ENCODE data around the gene MYO3B. TPM values are rescaled to one million over a fixed set of nuclear protein-coding genes. Genes with fewer than 3 reads are reported as not detected.

The MYO3B gene
- total RNA-seq, 1 donor: 0.09 TPM

DNA sequence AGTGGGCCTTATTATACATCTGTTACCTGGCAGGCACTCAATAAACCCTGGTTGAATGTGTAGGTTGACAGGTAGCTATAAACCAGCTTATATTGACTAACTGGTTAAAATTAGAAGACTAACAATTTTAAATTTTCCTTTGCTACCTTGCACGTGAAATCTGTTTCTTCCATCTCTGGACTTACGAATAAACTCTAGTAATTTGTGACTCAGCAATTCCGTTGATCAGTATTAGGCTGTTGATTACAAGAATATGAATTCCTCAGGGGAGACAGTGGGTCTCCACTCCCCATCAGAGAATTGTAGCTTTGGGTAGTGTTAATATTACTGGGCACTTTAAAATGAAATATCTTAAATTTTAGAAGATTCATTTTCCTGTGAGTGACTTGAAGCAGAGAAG lies 399.4 kb downstream of the MYO3B start:
- TF ChIP-seq, protein P1, sequence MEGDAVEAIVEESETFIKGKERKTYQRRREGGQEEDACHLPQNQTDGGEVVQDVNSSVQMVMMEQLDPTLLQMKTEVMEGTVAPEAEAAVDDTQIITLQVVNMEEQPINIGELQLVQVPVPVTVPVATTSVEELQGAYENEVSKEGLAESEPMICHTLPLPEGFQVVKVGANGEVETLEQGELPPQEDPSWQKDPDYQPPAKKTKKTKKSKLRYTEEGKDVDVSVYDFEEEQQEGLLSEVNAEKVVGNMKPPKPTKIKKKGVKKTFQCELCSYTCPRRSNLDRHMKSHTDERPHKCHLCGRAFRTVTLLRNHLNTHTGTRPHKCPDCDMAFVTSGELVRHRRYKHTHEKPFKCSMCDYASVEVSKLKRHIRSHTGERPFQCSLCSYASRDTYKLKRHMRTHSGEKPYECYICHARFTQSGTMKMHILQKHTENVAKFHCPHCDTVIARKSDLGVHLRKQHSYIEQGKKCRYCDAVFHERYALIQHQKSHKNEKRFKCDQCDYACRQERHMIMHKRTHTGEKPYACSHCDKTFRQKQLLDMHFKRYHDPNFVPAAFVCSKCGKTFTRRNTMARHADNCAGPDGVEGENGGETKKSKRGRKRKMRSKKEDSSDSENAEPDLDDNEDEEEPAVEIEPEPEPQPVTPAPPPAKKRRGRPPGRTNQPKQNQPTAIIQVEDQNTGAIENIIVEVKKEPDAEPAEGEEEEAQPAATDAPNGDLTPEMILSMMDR (IDR thresholded peaks at IDR 0.05; ENCODE audit: insufficient read depth, low read length): no peak
- DNase-seq (ENCODE audit: low read depth): no peak

DNA sequence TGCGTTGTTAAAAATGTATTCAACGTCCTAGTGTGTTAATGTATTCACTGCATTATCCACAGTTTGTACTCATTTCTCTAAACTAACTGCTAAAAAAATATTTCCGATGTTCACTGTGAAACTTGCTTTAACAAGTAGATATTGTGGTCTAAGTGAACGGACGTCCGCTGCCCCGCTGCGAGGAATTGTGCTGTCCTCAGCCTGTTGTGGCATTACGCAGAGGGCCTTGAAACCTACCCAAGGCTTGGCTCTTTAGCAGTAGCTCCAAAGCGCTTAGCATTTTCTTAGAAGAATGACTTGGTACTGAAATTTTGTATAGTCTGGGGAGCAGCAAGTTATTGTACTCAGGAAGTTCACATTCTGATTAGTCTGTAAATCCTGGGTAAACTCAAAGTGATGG lies 400.7 kb downstream of the MYO3B start:
- TF ChIP-seq, protein P1 (IDR thresholded peaks at IDR 0.05; ENCODE audit: insufficient read depth, low read length): no peak
- H3K4me3 ChIP-seq (ENCODE audit: low read depth, low read length): no peak overlapping the region
- DNase-seq (ENCODE audit: low read depth): no peak

More for the DNA sequence above, 399.4 kb downstream of the MYO3B start:
- H3K4me3 ChIP-seq (ENCODE audit: low read depth, low read length): no peak overlapping the region

DNA sequence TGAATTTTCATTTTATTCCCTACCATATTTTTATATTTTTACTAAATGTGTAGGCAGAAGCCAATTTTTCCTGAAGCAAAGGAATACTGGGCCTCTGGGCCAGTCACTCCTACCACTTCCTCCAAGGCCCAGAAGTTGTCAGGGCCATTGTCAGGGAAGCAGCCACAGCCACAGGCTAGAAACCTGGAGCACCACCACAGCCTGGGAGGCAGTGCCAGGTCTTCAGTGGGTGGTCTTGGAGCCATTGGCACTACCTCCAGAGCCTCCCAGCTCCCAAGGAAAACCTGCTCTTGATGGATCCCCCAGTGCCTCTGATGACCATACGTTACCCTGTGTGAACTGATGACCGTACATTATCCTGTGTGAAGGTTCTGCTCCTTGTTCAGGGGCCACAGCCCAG lies 401.6 kb downstream of the MYO3B start:
- TF ChIP-seq, protein P1 (IDR thresholded peaks at IDR 0.05; ENCODE audit: insufficient read depth, low read length): no peak
- no peak overlapping the region for H3K4me3 ChIP-seq (ENCODE audit: low read depth, low read length)
- no peak for DNase-seq (ENCODE audit: low read depth)

DNA sequence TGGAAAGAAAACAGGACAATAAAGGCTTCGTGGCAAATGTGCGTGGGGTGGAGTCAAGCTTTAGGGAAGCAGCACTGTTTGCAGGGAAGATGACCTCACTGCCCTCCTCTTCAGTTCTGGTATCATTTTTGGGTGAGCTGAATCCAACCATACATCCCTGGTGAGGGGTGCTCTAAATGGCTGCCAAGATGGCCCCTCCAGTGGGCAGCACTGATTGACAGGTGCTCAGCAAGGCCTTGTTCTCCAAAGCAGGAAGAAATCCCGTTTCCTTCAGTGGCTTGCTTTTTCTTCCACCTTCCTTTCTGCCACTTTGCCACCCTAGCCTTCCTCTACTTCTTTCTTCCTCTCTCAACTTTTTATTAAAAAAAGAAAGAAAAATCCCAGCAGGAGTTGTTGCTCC lies 404.4 kb downstream of the MYO3B start:
- TF ChIP-seq, protein P1 (IDR thresholded peaks at IDR 0.05; ENCODE audit: insufficient read depth, low read length): no peak
- DNase-seq (ENCODE audit: low read depth): no peak
- H3K4me3 ChIP-seq (ENCODE audit: low read depth, low read length): no peak overlapping the region

DNA sequence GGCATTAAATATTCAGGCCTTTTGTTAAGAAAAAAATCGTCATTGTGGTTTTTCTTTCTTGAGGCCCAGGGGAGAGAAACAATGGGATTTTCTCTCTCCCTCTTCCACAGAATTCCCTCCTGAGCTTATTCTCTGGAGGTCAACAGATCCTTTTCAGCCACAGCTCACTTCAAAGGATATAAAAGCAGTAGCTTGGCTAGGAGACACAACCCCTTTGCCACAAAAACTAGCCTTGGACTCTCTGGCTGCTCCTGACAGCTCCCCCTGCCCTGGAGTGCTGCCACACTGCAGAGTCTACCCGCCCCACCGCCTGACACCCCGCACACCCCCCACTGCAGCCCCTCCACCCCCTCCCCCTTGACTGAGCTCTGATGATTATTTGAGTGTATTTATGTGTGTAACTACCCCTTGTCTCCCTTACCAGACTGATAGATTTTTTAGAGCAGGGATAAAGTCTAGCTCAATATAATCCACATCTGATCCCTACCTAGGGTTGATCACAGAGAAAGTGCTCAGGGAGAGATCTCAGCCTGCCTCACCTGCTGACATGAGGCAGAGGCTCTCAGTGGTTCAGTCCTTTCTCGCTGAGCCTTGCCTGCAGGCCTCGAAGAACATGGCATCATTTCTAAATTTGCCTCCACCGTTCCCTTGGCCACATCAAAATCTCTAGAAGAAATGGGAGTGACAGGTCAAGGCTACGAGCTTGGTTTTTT lies 405.0 kb downstream of the MYO3B start:
- DNase-seq (ENCODE audit: low read depth): no peak
- H3K4me3 ChIP-seq (ENCODE audit: low read depth, low read length): no peak overlapping the region
- TF ChIP-seq, protein P1 (IDR thresholded peaks at IDR 0.05; ENCODE audit: insufficient read depth, low read length): no peak

DNA sequence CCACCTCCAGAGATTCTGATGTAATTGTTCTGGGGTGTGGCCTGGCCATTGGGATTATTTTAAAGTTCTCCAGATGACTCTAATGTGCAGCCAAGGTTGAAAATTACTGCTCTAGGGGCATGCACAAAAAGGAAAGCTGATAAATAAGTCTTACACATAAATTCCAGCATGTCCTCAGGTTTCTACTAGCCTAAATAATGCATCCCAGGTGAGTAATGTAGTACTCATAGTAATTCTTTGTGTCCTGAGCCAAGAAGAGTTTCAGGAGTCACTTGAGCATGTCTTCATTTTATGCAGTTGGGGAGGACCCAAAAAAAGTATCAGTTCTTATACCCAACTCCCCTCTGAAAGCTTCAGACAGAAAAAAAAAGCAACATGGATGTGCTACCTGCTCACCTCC lies 407.1 kb downstream of the MYO3B start:
- TF ChIP-seq, protein P1 (IDR thresholded peaks at IDR 0.05; ENCODE audit: insufficient read depth, low read length): no peak
- no peak overlapping the region for H3K4me3 ChIP-seq (ENCODE audit: low read depth, low read length)
- no peak for DNase-seq (ENCODE audit: low read depth)

Data from fibroblast of the aortic adventitia (primary cell).